Measurements from ENCODE around the gene ARMC7.

- TF ChIP-seq, protein P1, sequence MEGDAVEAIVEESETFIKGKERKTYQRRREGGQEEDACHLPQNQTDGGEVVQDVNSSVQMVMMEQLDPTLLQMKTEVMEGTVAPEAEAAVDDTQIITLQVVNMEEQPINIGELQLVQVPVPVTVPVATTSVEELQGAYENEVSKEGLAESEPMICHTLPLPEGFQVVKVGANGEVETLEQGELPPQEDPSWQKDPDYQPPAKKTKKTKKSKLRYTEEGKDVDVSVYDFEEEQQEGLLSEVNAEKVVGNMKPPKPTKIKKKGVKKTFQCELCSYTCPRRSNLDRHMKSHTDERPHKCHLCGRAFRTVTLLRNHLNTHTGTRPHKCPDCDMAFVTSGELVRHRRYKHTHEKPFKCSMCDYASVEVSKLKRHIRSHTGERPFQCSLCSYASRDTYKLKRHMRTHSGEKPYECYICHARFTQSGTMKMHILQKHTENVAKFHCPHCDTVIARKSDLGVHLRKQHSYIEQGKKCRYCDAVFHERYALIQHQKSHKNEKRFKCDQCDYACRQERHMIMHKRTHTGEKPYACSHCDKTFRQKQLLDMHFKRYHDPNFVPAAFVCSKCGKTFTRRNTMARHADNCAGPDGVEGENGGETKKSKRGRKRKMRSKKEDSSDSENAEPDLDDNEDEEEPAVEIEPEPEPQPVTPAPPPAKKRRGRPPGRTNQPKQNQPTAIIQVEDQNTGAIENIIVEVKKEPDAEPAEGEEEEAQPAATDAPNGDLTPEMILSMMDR (IDR thresholded peaks at IDR 0.05; ENCODE audit: low read depth, low read length) = no peak
- no peak for TF ChIP-seq EZH2phosphoT487 (IDR thresholded peaks at IDR 0.05; ENCODE audit: low read depth)
These were observed 27.1 kb upstream of the ARMC7 start for GRCh38 chr17:75082683-75083082.

Data from OCI-LY3 (cell line).